Hematopoietic multipotent progenitor cell treated with erythropoietin and hydrocortisone succinate and interleukin-3 and kit ligand, for 17 days (in vitro differentiated cells): Measurements from ENCODE around the gene RSU1.

Source experiments
- DNase-seq: peaks from one replicate; pipeline ENCODE4 v3.0.0-alpha.2; 2015; ENCODE audit warnings: low spot score

Gene RSU1

GRCh38 chr10:16602104-16602775, 215.0 kb downstream of the RSU1 start:
- no peak for DNase-seq

GRCh38 chr10:16599662-16600061, 217.6 kb downstream of the RSU1 start:
- no peak for DNase-seq

- DNase-seq: no peak
Observed at GRCh38 chr10:16597656-16598055, 219.6 kb downstream of the RSU1 start.

- DNase-seq: no peak
Observed at GRCh38 chr10:16592378-16592777, 224.8 kb downstream of the RSU1 start.

GRCh38 chr10:16586358-16587138, 230.7 kb downstream of the RSU1 start:
- DNase-seq: no peak

- DNase-seq: no peak
Observed at GRCh38 chr10:16585103-16585502, 232.1 kb downstream of the RSU1 start.

- no peak for DNase-seq
Observed at GRCh38 chr10:16583382-16583781, 233.8 kb downstream of the RSU1 start.

- DNase-seq: no peak
Observed at GRCh38 chr10:16581202-16581601, 236.0 kb downstream of the RSU1 start.

GRCh38 chr10:16570731-16571130, 246.5 kb downstream of the RSU1 start:
- DNase-seq: no peak

GRCh38 chr10:16566202-16566805, 250.9 kb downstream of the RSU1 start:
- no peak for DNase-seq

GRCh38 chr10:16565604-16566003, 251.6 kb downstream of the RSU1 start:
- no peak for DNase-seq

- no peak for DNase-seq
Observed at GRCh38 chr10:16562891-16563290, 254.3 kb downstream of the RSU1 start.

- DNase-seq: no peak
Observed at GRCh38 chr10:16559236-16559773, 257.9 kb downstream of the RSU1 start.

- no peak for DNase-seq
Observed at GRCh38 chr10:16547973-16548372, 269.3 kb downstream of the RSU1 start.

- DNase-seq: no peak
Observed at GRCh38 chr10:16545116-16545736, 272.0 kb downstream of the RSU1 start.

- no peak for DNase-seq
Observed at GRCh38 chr10:16544591-16544990, 272.6 kb downstream of the RSU1 start.

GRCh38 chr10:16544099-16544498, 273.1 kb downstream of the RSU1 start:
- no peak for DNase-seq
